ENCODE measurements around the gene HTR2A.

- TF ChIP-seq CTCF (IDR thresholded peaks at IDR 0.05; ENCODE audit: poor library complexity, severe bottlenecking) (no peak), EZH2 (IDR thresholded peaks at IDR 0.05; ENCODE audit: borderline replicate concordance, insufficient read depth, low read length, poor library complexity, severe bottlenecking) (no peak), POLR2AphosphoS5 (IDR thresholded peaks at IDR 0.05) (no peak)
These were observed 44.7 kb downstream of the HTR2A start for GRCh38 chr13:46852168-46852567.
